KOPT-K1 (cell line): Measurements from ENCODE around the gene DIAPH3.
"Not testable (repeated sequence)": the region's sequence is repeated elsewhere in the genome, so short reads cannot be mapped to it uniquely, and the experiment has no call there.

Experiments used
- H3K27ac ChIP-seq: fragments of 200-600 bp; sonication (generic); 2 replicates; pipeline ENCODE4 v1.5.1; 2016; ENCODE audit warnings: antibody characterized with exemption, mild to moderate bottlenecking, low read depth, low read length; ENCODE audit not compliant: poor library complexity, severe bottlenecking
- H3K36me3 ChIP-seq: fragments of 200-600 bp; sonication (generic); 2 replicates; pipeline ENCODE4 v1.5.1; 2017; ENCODE audit warnings: antibody characterized with exemption, mild to moderate bottlenecking, low read length, moderate library complexity; ENCODE audit not compliant: insufficient read depth
- H3K9me3 ChIP-seq: fragments of 200-600 bp; sonication (generic); 2 replicates; pipeline ENCODE4 v1.5.1; 2017; ENCODE audit warnings: antibody characterized with exemption, low read length, mild to moderate bottlenecking; ENCODE audit not compliant: insufficient read depth, poor library complexity, severe bottlenecking

Gene DIAPH3

GRCh38 chr13:60163478-60164233 lies at the start of gene DIAPH3:
TSS of gene DIAPH3 (minus strand) at chr13:60163928. CDS start at chr13:60163766, 162 bp downstream.
- H3K27ac ChIP-seq = peak within 1 kb of the TSS; percentile 86
- peaks cover 17% of the 10 kb centered on the region for H3K36me3 ChIP-seq
- peaks cover 13% of the 10 kb centered on the region for H3K9me3 ChIP-seq

GRCh38 chr13:60213236-60213744 lies 49.6 kb upstream of the DIAPH3 start:
- H3K9me3 ChIP-seq = no peaks in the 10 kb centered on the region
- H3K27ac ChIP-seq = no peak overlapping the region
- no peaks in the 10 kb centered on the region for H3K36me3 ChIP-seq

- no peaks in the 10 kb centered on the region for H3K36me3 ChIP-seq
- no peaks in the 10 kb centered on the region for H3K9me3 ChIP-seq
- no peak overlapping the region for H3K27ac ChIP-seq
Observed at GRCh38 chr13:60211548-60211947, 47.8 kb upstream of the DIAPH3 start.

- no peaks in the 10 kb centered on the region for H3K36me3 ChIP-seq
- H3K9me3 ChIP-seq = no peaks in the 10 kb centered on the region
Observed at GRCh38 chr13:60210510-60211330, 47.0 kb upstream of the DIAPH3 start.

GRCh38 chr13:60205499-60205898 lies 41.8 kb upstream of the DIAPH3 start:
- not testable (repeated sequence) for H3K9me3 ChIP-seq, H3K27ac ChIP-seq, H3K36me3 ChIP-seq

More at GRCh38 chr13:60210510-60211330, 47.0 kb upstream of the DIAPH3 start:
- no peak overlapping the region for H3K27ac ChIP-seq

- H3K9me3 ChIP-seq = no peaks in the 10 kb centered on the region
Observed at GRCh38 chr13:60201286-60201685, 37.6 kb upstream of the DIAPH3 start.

GRCh38 chr13:60195893-60196292 lies 32.2 kb upstream of the DIAPH3 start:
- not testable (repeated sequence) for H3K27ac ChIP-seq, H3K9me3 ChIP-seq

More at GRCh38 chr13:60201286-60201685, 37.6 kb upstream of the DIAPH3 start:
- Histone ChIP-seq H3K27ac (no peak overlapping the region), H3K36me3 (no peaks in the 10 kb centered on the region)

GRCh38 chr13:60182907-60183306 lies 19.2 kb upstream of the DIAPH3 start:
- Histone ChIP-seq H3K27ac (no peak overlapping the region), H3K36me3 (no peaks in the 10 kb centered on the region)

More at GRCh38 chr13:60195893-60196292, 32.2 kb upstream of the DIAPH3 start:
- H3K36me3 ChIP-seq = not testable (repeated sequence)

GRCh38 chr13:60178327-60178726 lies 14.6 kb upstream of the DIAPH3 start:
- H3K27ac ChIP-seq = no peak overlapping the region
- H3K9me3 ChIP-seq = no peaks in the 10 kb centered on the region
- no peaks in the 10 kb centered on the region for H3K36me3 ChIP-seq

More at GRCh38 chr13:60182907-60183306, 19.2 kb upstream of the DIAPH3 start:
- no peaks in the 10 kb centered on the region for H3K9me3 ChIP-seq

GRCh38 chr13:60175571-60175970 lies 11.8 kb upstream of the DIAPH3 start:
- Histone ChIP-seq H3K9me3 (no peaks in the 10 kb centered on the region), H3K36me3 (no peaks in the 10 kb centered on the region), H3K27ac (no peak overlapping the region)

- Histone ChIP-seq H3K27ac (no peak overlapping the region), H3K36me3 (no peaks in the 10 kb centered on the region), H3K9me3 (no peaks in the 10 kb centered on the region)
Observed at GRCh38 chr13:60174113-60174512, 10.4 kb upstream of the DIAPH3 start.

- H3K36me3 ChIP-seq = no peaks in the 10 kb centered on the region
- H3K27ac ChIP-seq = no peak overlapping the region
- H3K9me3 ChIP-seq = no peaks in the 10 kb centered on the region
Observed at GRCh38 chr13:60172111-60172510, 8.4 kb upstream of the DIAPH3 start.

GRCh38 chr13:60170414-60170813 lies 6.7 kb upstream of the DIAPH3 start:
- Histone ChIP-seq H3K27ac (no peak overlapping the region), H3K36me3 (no peaks in the 10 kb centered on the region), H3K9me3 (no peaks in the 10 kb centered on the region)

DNA sequence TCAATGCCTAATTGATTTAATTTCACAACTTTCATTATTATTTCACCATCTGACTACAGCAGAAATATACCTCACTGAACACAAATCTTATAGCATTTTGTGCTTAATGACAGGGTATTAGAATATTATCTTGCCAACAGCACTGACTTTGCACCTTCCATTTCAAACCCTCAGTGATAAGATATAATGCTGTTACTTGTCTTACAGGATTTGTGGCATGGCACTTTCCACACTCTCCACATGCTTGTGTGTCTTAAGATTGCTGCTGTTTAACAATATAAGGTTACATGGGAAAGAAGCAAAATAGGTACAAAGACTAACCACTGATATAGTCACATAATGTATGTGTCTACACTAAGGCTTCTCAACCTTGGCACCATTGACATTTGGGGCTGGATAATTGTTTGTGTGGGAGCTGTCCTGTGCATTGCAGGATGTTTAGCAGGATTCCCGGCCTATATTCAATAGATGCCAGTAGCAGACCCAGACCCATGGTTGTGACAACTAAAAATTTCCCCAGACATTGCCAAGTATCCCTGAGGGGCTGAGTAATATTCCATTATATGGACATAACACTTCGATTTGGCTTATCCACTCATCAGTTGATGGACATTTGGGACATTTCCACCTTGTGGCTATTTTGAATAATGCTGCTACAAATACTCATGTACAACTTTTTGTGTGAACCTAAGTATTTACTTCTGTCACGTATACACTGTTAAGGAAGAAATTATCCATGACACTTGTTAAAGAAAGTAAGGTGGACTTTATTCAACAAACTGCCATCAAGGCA lies 5.7 kb upstream of the DIAPH3 start:
- Histone ChIP-seq H3K36me3 (no peaks in the 10 kb centered on the region), H3K27ac (no peak overlapping the region), H3K9me3 (no peaks in the 10 kb centered on the region)

DNA sequence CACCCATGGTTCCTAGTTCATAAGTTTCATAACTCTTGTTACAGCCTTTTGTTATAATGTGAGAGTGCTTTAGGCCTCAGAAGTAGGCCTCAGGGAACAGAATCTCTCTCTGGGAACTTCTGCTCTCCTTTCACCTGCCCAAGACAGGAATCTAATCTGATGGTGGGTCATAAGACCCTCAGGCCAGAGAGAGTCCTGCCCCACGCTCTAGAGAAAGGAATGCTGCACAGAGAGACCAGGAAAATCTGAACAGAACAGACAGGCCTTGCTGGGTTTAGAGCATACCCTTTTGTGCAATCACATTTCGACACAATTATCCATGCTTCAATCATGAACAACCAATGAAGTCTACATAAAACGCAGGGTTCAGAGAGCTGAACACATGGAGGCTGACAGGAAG lies 3.4 kb upstream of the DIAPH3 start:
- H3K36me3 ChIP-seq = no peaks in the 10 kb centered on the region

More for the DNA sequence above, 3.4 kb upstream of the DIAPH3 start:
- Histone ChIP-seq H3K9me3 (peaks cover under 1% of the 10 kb centered on the region), H3K27ac (no peak overlapping the region)
